HuH-7 (cell line): ENCODE results near the gene MYO9B.

Experiments
- DNase-seq: peaks from one replicate; pipeline ENCODE4 v3.0.0; 2011; ENCODE audit warnings: low spot score

Gene MYO9B

GRCh38 chr19:17060802-17061201, 14.8 kb upstream of the MYO9B start:
- no peak for DNase-seq

- DNase-seq = no peak
Observed at GRCh38 chr19:17061205-17061604, 14.4 kb upstream of the MYO9B start.

- no peak for DNase-seq
Observed at GRCh38 chr19:17061691-17062090, 13.9 kb upstream of the MYO9B start.

DNA sequence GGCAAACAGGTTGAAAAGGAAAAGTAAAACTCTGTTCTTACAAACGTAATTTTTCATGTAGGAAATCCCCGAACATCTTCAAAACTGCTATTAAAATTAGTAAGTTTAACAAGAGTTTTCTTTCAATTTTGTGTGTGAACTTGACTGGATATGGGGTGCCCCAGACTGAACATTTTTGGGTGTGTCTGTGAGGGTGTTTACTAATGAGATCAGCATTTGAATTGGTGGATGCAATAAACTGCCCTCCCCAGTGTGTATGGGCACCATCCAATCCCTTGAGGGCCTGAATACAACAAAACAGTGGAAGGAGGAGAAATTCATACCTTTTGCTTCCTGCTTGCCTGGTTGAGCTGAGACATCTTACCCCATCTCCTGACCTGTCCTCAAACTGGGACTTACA, 12.1 kb upstream of the MYO9B start:
- no peak for DNase-seq

GRCh38 chr19:17069193-17069592, 6.4 kb upstream of the MYO9B start:
- no peak for DNase-seq

DNA sequence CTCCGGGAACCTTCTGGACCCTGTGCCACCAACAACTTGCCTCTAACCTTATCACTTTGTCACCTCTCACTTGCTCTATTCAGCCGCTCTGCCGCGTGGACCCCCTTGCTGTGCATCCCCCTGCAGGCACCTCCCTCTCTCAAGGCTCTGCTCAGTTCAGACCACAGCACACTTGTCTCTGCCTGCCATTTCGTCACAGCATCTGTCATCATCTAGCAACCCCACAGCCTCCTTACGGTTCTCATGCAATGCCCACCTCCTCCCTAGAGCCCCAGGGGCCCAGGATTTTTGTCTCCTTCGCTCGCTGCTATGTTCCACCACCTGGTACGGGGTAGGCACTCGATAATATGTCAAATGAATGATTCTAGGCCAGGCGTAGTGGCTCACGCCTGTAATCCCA, 5.2 kb upstream of the MYO9B start:
- DNase-seq = no peak

- no peak for DNase-seq
Observed at GRCh38 chr19:17070912-17071311, 4.7 kb upstream of the MYO9B start.

DNA sequence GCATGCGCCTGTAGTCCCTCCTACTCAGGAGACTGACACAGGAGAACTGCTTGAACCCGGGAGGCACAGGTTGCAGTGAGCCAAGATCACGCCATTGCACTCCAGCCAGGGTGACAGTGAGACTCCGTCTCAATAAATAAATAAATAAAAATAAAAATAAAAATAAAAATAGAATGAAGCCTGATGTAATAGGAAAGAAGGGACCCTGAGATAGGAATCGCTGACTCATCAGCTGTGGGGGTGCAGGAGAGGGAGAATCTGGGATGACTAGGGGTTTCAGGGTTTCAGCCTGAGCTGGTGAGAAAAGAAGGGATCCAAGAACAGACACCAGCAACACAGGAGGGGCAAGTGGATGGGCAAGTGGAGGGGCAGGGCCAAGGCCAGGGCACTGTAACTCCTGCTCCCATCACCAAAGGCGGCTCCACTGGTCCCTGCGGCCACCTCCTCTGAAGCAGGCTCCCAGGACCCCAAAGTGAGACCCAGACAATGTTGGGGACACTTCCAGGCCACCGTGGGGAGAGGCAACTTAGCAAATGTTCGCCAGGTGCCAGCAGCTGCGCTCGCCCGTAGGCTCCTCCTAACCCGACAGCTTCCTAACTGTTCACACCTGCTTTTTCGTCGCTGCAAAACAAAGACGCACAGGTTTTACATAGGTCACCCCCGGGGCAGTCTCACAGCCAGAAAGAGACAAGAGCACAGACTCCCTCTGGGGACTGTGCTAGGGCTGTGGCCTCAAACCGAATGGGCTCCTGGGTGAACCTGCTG, 1.5 kb upstream of the MYO9B start:
- no peak for DNase-seq

DNA sequence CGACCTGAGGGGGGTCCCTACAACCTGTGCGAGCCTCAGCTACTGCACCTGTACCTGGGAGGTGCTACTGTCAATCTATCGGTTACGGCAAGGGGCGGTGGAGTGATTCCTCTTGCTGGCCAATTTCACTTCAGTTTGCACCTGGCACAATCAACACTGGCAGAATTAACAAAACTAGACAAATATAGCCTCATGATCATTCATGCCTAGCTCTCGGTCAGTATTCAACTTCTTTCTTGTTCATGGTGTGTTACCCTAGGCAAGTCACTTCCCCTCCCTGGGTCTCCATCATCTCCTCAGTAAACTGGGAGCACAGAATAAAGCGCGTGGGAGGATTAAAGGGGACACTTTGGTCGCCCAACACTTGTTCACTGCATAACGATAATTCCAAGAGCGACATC, 943 bp upstream of the MYO9B start:
- DNase-seq = no peak

DNA sequence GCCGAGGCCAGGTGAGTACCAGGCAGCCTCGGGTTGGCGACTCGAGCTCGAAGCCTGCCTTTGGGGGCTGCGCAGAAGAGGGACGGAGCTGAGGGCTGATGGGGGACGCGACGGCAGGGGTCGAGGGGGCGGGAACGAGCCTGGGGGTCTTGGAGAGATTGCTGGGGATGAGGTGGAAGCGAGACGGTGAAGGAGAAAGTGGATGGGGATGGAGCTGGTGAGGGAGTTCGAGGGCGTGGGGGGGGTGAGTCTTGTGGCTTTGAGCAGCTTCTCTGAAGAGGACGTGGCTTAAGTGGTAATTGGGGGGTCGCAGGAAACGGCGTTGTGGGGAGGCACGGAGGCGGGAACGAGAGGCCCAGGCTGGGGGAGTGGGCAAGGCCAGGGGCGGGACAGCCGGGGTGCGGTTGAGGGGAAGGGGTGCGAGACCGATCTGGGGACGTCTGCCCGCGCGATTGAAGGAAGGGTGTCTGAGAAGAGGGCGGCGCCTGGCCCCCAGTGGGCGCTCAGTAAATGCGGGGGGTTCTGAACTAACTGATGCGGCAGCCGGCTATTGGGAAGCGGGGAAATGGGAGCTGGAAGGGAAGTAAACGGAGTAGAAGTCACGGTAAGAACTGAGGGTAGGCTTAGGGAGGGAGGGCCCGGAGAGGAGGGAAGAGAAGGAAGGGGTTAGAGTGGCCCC, 426 bp downstream of the MYO9B start:
- DNase-seq = peak; percentile 49

DNA sequence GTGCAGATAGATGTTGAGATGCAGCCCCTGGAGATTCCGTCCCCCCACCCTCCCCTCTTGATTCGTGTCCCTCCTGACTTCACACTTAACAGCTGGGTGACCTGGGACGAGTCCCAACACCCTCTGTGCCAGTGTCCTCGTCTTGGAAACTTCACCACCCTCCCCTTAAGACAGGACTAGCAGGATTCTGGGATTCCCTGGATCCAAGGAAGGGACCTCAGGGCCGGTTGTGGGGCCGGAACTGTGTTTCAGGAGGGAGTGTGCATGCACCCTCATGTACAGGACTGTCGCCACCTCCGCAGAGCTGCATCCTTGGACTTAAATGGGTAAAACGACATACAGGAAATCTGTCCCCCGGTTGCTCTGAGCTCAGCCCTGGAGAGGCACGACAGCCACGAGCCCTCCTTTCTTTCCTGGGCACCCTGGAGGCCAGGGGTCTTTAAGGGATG, 990 bp downstream of the MYO9B start:
- no peak for DNase-seq

GRCh38 chr19:17077447-17078028, 2.0 kb downstream of the MYO9B start:
- DNase-seq = no peak

DNA sequence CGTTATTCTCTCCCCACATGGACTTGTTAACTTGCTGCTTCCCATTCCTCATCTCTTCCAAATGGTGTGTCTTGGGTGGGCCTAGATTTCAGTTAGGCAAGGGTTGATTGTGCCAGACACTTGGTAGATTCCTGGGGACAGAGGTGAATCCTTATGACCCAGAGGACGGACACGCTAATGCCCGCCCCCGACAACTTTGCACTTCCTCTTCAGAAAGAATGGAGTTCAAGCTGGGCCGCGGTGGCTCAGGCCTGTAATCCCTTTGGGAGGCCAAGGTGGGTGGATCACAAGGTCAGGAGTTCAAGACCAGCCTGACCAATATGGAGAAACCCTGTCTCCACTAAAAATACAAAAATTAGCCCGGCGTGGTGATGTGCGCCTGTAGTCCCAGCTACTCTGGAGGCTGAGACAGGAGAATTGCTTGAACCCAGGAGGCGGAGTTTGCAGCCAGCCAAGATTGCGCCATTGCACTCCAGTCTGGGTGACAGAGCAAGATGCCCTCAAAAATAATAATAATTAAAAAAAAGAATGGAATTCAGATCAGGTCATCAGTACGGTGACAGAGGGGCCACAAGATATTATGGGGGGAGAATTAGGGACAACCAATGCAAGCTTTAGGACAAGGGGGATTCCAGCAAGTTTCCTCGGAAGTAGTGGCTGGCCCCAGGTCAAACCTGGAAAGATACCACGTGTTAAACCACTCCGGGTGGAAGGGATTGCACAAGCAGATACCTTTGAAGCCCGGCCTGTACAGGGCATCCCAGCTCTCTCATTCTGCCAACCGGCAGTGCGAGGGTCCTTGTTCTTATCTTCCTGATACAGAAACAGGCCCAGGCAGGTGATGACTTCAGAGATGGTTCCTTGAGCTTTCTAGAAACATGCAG, 2.7 kb downstream of the MYO9B start:
- DNase-seq = no peak

DNA sequence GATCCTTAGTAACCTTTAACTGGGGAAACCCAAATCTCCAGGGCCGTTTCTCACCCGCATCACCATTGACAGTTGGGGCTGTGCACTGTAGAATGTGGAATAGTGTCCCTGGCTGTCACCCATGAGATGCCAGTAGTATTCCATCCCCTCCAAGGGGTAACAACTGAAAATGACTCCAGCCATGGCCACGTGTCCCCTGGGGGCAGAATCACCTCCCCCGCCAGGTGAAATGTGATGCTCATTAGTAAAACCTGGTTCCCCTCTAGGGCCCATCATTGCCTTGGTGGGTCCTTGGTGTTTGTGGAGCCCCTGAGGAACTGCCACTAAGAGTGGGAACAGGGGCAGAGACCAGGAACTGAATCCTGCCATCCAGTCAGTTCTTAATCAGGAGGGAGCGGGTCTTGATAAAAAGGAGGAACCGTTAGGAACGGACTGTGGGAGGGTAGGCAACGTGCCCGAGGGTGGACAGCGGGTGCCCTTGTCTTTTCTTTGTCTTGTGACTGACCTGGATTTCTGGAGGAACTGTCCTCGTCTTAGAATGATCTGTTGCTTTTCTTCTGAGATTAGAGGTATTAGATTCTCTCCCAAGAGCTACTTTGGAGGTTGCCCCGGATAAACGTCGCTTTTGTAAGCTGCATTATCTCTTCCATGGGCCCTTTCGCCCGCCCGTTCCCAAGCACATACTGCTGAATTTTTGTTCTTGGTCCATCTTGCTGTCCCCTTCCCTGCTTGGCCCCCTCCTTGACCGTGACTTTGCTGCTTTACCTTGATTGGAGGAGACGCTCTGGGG, 3.5 kb downstream of the MYO9B start:
- no peak for DNase-seq

DNA sequence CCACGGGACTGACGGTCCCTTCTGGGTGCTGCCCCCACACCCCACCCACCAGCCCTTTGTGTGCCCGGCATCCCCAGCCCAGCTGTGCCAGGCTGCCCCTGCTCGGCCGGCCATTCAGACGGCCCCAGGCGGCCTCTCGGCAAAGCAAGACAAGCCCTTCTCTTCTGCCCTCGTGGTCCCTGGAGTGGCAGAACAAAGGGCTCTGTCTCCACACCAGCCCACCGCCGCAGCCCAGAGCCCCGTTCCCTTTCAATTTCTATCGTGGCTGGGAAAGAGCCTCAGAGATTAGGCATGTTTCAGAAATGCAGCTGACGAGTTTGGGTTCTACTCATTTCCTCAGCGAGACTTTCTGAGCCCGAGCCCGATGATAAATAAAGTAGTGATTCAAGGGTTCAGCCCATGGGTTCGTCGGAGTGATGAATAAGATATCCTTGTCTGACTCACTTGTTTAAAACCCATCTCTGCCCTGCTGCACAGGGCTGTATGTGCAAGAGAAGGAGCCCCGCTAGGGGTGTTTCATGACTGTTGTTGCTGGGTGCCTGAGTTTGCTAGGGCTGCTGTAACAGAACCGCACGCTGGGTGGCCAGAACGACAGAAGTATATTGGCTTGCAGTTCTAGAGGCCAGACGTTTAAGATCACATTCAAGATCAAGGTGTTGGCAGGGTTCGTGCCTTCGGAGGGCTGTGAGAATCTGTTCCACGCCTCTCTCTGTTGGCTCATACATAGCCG, 4.3 kb downstream of the MYO9B start:
- no peak for DNase-seq

DNA sequence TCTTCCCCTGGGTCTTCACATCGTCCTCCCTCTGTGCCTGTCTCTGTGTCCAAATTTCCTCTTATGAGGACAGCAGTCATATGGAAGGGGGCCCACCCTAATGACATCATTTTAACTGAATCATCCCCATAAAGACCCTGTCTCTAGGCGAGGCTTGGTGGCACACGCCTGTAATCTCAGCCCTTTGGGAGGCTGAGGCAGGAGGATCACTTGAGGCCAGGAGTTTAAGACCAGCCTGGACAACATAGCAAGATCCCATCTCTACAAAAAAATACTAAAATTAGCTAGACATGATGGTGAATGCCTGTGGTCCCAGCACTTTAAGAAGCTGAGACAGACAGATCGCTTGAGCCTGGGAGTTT, 4.8 kb downstream of the MYO9B start:
- DNase-seq = no peak

- no peak for DNase-seq
Observed at GRCh38 chr19:17081672-17082630, 6.4 kb downstream of the MYO9B start.

DNA sequence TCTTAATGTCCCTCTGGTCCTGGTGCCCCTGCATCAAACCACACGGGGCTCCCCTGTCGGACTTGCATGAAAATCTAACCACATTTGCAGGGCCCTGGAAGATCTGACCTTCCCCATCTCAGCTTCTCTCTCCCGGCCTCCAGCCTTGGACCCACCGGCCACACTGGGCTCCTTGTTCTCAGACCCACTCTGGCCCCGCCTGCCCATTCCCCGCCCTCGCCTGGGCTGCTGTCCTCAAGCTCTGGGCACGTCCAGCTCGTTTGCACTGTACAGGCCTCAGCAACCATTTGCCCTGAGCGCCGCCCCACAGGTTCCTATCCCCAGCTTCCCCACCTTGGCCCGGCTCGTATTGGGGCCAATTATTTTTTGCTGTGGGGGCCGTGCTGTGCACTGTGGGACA, 10.5 kb downstream of the MYO9B start:
- no peak for DNase-seq

DNA sequence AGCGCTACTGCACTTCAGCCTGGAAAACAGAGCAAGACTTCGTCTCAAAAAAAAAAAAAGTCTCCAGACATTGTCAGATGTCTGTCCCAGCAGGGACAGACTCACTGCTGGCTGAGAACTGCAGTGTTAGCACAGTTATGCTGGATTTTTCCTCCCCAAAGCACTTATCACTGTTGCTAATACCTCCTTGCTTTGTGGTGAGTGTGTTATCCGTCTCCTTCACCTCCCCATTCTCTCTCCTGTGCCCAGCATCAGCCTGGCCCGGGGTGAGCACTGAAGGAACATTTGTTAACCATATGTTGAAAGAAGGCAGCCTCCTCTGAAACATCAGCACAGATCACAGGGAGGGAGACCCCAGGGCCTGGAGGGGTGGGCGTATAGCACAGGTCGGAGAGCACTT, 11.3 kb downstream of the MYO9B start:
- no peak for DNase-seq

DNA sequence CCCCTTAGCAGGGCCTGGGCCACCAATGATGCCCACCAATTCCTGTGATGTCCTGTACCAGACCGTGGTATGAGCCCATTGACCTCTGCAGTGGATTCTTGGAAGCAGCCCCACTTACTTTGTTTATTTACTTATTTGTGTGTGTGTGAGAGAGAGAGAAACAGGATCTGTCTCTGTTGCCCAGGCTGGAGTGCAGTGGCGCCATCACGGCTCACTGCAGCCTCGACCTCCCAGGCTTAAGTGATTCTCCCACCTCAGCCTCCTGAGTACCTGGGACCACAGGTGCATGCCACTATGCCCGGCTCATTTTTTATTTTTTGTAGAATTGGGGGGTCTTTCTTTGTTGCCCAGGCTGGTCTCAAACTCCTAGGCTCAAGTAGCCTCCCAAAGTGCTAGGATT, 13.0 kb downstream of the MYO9B start:
- DNase-seq = no peak
